Measurements from ENCODE around the gene C16orf89. TPM values are rescaled to one million over a fixed set of nuclear protein-coding genes. Genes with fewer than 3 reads are reported as not detected.

Gene C16orf89
- polyA plus RNA-seq, 1 donor: 3.1 TPM

DNA sequence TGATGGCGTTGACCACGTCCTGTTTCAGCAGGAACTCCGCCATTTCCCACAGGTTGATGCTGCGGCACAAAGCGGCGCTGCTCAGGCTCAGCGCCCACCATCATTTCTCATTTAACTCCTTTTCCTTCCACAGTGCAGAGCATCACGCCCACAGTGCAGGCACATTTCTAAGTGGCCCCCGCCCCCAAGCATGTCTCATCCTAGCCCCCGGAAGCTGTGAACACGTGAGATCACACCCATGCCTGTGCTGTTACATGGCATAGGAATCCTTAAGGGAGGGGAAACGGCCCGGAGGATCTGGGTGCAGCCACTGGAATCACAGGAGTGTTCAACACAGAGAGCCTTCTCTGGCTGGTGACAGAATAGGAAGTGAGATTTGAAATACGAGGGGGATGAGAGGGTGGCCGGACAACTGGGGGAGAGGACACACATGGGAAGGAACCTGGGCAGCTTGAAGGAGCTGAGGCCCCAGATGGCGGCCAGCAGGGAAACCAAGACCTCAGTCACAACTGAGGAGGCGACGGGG lies 36.7 kb downstream of the C16orf89 start:
- Histone ChIP-seq H3K27me3 (ENCODE audit: control insufficient read depth, insufficient read depth, low read length) (no peaks in the 10 kb centered on the region), H3K9me3 (ENCODE audit: control insufficient read depth, low read depth, low read length) (no peaks in the 10 kb centered on the region), H3K27ac (ENCODE audit: low read length) (no peak overlapping the region), H3K4me1 (ENCODE audit: control insufficient read depth, insufficient read depth, low read length) (peaks cover 5% of the 10 kb centered on the region), H3K36me3 (ENCODE audit: control insufficient read depth, insufficient read depth, low read length) (peaks cover 36% of the 10 kb centered on the region), H3K4me3 (ENCODE audit: low read length) (no peak overlapping the region)
- WGBS (ENCODE audit: insufficient coverage, low lambda C conversion rate): 80% methylated on average over 1 of the region's 18 CpGs
- DNase-seq: no peak

DNA sequence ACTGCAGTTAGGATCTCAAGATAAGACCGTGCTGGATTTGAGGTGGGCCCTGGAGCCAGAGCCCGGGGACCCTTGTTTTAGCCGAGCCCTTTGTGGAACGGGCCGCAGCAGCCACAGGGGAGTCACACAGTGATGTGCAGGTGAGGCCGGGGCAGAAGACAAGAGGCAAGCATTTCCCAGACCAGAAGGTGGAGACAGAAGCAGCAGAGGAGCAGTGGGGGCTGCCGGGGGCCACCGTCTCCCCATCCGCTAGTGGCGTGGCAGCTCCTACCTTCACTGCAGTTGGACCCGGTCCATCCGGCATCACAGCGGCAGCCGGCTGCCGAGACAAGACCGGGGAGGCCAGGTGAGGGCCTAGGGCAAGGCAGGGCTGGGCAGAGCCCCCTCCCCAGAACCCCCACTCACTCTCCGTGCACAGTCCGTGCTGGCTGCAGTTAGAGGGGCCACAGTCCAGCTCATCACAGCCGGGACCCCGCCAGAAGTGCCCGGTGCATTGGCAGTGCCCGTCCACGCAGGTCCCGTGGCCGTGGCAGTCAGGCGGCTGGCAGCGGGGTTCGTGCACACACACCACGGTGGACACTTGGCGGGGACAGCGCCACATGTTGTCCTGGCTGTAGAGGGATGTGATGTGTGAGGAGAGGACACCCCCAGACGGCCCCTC lies 38.1 kb downstream of the C16orf89 start:
- Histone ChIP-seq H3K36me3 (ENCODE audit: control insufficient read depth, insufficient read depth, low read length) (peaks cover 36% of the 10 kb centered on the region), H3K27me3 (ENCODE audit: control insufficient read depth, insufficient read depth, low read length) (no peaks in the 10 kb centered on the region), H3K27ac (ENCODE audit: low read length) (no peak overlapping the region), H3K4me1 (ENCODE audit: control insufficient read depth, insufficient read depth, low read length) (peaks cover 1% of the 10 kb centered on the region), H3K9me3 (ENCODE audit: control insufficient read depth, low read depth, low read length) (no peaks in the 10 kb centered on the region), H3K4me3 (ENCODE audit: low read length) (no peak overlapping the region)
- no CpG with 5 or more reads among the region's 32 CpGs for WGBS (ENCODE audit: insufficient coverage, low lambda C conversion rate)
- no peak for DNase-seq

DNA sequence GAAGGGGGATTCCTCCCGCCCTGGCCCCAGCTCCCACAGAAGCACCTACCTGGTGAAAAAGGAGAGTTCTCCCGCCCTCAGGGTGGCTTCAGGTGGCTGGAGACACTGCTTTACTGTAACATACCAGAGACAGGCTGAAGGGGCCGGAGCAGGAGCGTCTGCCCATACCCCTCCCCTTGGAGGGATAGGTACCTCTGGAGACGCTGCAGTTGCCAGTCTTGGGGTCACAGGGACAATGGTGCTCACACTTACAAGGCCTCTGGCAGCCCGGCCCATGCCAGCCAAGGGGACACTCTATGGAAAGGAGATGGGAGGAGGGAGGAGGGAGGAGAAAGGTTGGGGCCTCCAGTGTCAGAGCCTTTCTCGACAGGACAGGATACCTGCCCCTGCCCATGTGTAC lies 38.7 kb downstream of the C16orf89 start:
- no peaks in the 10 kb centered on the region for H3K9me3 ChIP-seq (ENCODE audit: control insufficient read depth, low read depth, low read length)
- peaks cover 36% of the 10 kb centered on the region for H3K36me3 ChIP-seq (ENCODE audit: control insufficient read depth, insufficient read depth, low read length)
- H3K27ac ChIP-seq (ENCODE audit: low read length): no peak overlapping the region
- no peak for DNase-seq
- no peaks in the 10 kb centered on the region for H3K4me1 ChIP-seq (ENCODE audit: control insufficient read depth, insufficient read depth, low read length)
- H3K27me3 ChIP-seq (ENCODE audit: control insufficient read depth, insufficient read depth, low read length): no peaks in the 10 kb centered on the region
- WGBS (ENCODE audit: insufficient coverage, low lambda C conversion rate): no CpG with 5 or more reads among the region's 7 CpGs
- H3K4me3 ChIP-seq (ENCODE audit: low read length): no peak overlapping the region

DNA sequence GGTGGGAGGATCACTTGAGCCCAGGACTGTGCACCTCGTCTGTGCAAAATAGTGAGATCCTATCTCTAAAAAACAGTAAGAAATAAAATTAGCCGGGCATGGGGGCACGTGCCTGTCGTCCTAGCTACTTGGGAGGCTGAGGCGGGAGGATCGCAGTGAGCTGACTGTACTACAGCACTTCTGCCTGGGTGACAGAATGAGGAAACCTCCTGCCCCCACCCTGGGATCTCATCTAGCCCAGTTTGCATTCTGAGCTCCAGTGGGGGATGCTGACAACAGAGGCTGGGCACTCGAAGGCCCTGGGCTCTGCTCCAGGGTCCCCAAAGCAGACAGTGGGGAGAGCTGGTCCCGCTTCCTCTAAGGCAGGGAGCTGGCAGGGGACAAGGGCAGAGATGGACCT lies 39.1 kb downstream of the C16orf89 start:
- no CpG with 5 or more reads among the region's 8 CpGs for WGBS (ENCODE audit: insufficient coverage, low lambda C conversion rate)
- H3K36me3 ChIP-seq (ENCODE audit: control insufficient read depth, insufficient read depth, low read length): peaks cover 34% of the 10 kb centered on the region

DNA sequence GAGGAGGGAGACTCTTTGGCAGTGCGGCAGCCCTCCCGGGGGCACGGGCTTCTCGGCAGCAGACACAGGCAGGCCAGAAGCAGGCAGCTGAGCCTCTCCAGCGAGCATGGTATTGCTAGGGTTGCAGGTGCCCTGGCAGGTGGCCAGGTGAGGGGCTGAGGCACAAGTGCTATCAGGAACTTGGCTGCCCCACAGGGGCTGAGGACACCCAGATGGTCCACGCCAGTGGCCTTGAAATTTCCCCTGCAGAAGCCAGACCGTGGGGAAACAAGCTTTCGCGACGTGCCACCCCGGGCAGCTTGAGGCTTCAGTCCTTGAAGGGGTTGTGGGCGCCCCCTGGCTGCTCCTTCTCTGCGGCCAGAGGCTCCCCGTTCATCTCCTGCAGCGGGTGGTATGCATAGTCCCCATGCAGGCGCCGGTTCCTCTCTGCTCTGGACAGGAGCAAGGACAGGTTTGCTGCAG lies 40.6 kb downstream of the C16orf89 start:
- DNase-seq: no peak

More for the DNA sequence above, 39.1 kb downstream of the C16orf89 start:
- H3K27me3 ChIP-seq (ENCODE audit: control insufficient read depth, insufficient read depth, low read length): no peaks in the 10 kb centered on the region
- no peaks in the 10 kb centered on the region for H3K4me1 ChIP-seq (ENCODE audit: control insufficient read depth, insufficient read depth, low read length)
- no peak for DNase-seq
- no peak overlapping the region for H3K4me3 ChIP-seq (ENCODE audit: low read length)
- H3K27ac ChIP-seq (ENCODE audit: low read length): no peak overlapping the region
- H3K9me3 ChIP-seq (ENCODE audit: control insufficient read depth, low read depth, low read length): no peaks in the 10 kb centered on the region

DNA sequence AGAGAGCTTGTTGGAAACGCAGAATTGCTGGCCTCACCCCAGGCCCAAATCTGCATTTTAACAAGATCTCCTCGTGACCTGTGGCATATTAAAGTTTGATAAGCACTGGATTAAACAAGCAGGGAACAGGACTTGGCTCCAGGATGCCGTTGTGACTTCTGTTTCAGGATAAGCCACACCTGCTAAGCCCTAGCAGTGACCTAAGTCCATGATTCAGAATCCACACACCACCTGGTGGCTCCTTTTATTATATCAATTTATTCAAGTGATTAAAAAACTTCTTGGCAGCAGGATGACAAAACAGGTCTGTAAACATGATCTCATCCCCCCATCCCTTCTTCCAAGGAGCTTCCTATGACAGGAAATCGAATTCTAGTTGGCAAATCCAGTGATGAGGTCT lies 41.1 kb downstream of the C16orf89 start:
- Histone ChIP-seq H3K4me1 (ENCODE audit: control insufficient read depth, insufficient read depth, low read length) (no peaks in the 10 kb centered on the region), H3K9me3 (ENCODE audit: control insufficient read depth, low read depth, low read length) (no peaks in the 10 kb centered on the region), H3K27ac (ENCODE audit: low read length) (no peak overlapping the region), H3K27me3 (ENCODE audit: control insufficient read depth, insufficient read depth, low read length) (no peaks in the 10 kb centered on the region), H3K36me3 (ENCODE audit: control insufficient read depth, insufficient read depth, low read length) (peaks cover 28% of the 10 kb centered on the region), H3K4me3 (ENCODE audit: low read length) (no peak overlapping the region)
- no peak for DNase-seq
- no CpG with 5 or more reads among the region's 4 CpGs for WGBS (ENCODE audit: insufficient coverage, low lambda C conversion rate)

More for the DNA sequence above, 40.6 kb downstream of the C16orf89 start:
- H3K9me3 ChIP-seq (ENCODE audit: control insufficient read depth, low read depth, low read length): no peaks in the 10 kb centered on the region
- no peaks in the 10 kb centered on the region for H3K4me1 ChIP-seq (ENCODE audit: control insufficient read depth, insufficient read depth, low read length)
- no peak overlapping the region for H3K27ac ChIP-seq (ENCODE audit: low read length)
- no peak overlapping the region for H3K4me3 ChIP-seq (ENCODE audit: low read length)
- no CpG with 5 or more reads among the region's 17 CpGs for WGBS (ENCODE audit: insufficient coverage, low lambda C conversion rate)
- no peaks in the 10 kb centered on the region for H3K27me3 ChIP-seq (ENCODE audit: control insufficient read depth, insufficient read depth, low read length)
- H3K36me3 ChIP-seq (ENCODE audit: control insufficient read depth, insufficient read depth, low read length): peaks cover 33% of the 10 kb centered on the region

DNA sequence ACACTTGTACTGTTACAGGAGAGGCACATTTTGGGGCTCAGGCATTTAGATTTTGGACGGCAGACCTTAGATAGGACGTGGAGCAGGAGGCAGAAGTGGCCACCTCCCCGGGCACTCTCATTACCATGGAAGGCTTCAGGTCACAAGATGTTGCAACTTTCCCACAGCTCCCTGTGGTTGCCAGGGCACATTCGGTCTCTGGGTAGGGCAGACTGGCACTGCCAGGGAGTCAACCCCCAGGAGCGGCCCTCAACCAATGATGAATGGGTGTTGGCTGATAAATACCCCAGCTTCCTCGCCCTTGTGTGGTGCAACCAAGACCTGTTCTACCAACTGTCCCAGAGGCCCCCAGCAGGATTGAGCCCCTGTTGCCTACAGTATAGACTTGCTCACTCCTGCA lies 43.2 kb downstream of the C16orf89 start:
- DNase-seq: no peak
- Histone ChIP-seq H3K36me3 (ENCODE audit: control insufficient read depth, insufficient read depth, low read length) (peaks cover 14% of the 10 kb centered on the region), H3K4me1 (ENCODE audit: control insufficient read depth, insufficient read depth, low read length) (no peaks in the 10 kb centered on the region), H3K27me3 (ENCODE audit: control insufficient read depth, insufficient read depth, low read length) (no peaks in the 10 kb centered on the region), H3K9me3 (ENCODE audit: control insufficient read depth, low read depth, low read length) (no peaks in the 10 kb centered on the region), H3K27ac (ENCODE audit: low read length) (no peak overlapping the region), H3K4me3 (ENCODE audit: low read length) (no peak overlapping the region)
- no CpG with 5 or more reads among the region's 6 CpGs for WGBS (ENCODE audit: insufficient coverage, low lambda C conversion rate)

DNA sequence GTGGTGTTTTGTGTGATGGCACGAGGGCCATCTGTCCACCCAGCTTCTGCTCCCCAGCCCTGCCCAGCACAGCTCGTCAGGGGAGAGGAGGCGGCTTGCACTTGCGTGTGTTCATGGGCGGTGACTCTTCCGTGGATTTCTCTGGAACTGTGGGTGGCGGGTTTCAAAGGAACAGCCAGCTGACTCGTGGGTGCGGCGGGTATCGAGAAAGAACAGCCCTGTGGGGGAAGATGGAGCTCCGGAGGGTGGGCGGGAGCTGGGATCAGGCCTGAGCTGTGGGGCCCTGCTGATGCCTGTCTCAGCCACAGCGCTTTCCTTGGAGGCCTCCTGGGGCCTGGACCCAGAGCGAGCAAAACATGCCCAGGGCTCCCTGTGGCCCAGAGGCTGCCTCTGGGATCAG lies 45.2 kb downstream of the C16orf89 start:
- Histone ChIP-seq H3K4me1 (ENCODE audit: control insufficient read depth, insufficient read depth, low read length) (no peaks in the 10 kb centered on the region), H3K27me3 (ENCODE audit: control insufficient read depth, insufficient read depth, low read length) (no peaks in the 10 kb centered on the region), H3K27ac (ENCODE audit: low read length) (no peak overlapping the region), H3K4me3 (ENCODE audit: low read length) (no peak overlapping the region), H3K9me3 (ENCODE audit: control insufficient read depth, low read depth, low read length) (no peaks in the 10 kb centered on the region), H3K36me3 (ENCODE audit: control insufficient read depth, insufficient read depth, low read length) (peaks cover 5% of the 10 kb centered on the region)
- no peak for DNase-seq
- no CpG with 5 or more reads among the region's 15 CpGs for WGBS (ENCODE audit: insufficient coverage, low lambda C conversion rate)

DNA sequence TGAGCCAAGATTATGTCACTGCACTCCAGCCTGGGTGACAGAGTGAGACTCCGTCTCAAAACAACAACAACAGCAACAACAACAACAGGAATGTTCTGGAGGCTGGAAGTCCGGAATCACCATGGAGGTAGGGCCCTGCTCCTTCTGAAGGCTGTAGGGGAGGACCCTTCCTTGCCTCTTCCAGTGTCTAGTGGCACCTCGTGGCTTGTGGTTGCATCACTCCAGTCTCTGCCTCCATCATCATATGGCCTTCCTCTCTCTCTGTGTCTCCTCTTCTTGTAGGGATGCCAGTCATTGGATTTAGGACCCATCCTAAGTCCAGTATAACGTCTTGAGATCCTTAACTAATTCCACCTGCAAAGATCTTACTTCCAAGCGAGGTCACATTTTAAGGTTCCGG lies 46.0 kb downstream of the C16orf89 start:
- WGBS (ENCODE audit: insufficient coverage, low lambda C conversion rate): no CpG with 5 or more reads among the region's 6 CpGs
- no peaks in the 10 kb centered on the region for H3K9me3 ChIP-seq (ENCODE audit: control insufficient read depth, low read depth, low read length)

DNA sequence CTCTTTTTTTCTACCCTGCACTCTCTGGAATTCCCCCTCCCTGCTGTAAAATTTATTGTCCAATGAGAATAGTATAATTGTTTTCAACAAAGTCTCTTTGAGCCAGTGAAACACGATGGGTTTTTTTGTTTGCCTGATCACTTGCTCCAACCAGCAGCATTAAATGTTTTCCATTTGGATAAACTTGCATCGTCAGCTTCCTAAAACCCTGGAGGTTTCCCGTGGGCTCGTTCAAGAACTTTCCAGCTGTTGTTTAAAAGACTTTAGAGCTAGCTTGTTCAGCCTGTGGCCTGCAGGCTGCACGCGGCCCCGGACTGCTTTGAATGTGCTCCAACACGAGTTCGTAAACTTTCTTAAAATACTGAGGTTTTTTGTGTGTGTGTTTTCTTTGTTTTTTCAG lies 47.0 kb downstream of the C16orf89 start:
- Histone ChIP-seq H3K36me3 (ENCODE audit: control insufficient read depth, insufficient read depth, low read length) (no peaks in the 10 kb centered on the region), H3K4me1 (ENCODE audit: control insufficient read depth, insufficient read depth, low read length) (no peaks in the 10 kb centered on the region), H3K27me3 (ENCODE audit: control insufficient read depth, insufficient read depth, low read length) (no peaks in the 10 kb centered on the region), H3K4me3 (ENCODE audit: low read length) (no peak overlapping the region), H3K27ac (ENCODE audit: low read length) (no peak overlapping the region), H3K9me3 (ENCODE audit: control insufficient read depth, low read depth, low read length) (no peaks in the 10 kb centered on the region)
- DNase-seq: no peak
- WGBS (ENCODE audit: insufficient coverage, low lambda C conversion rate): no CpG with 5 or more reads among the region's 9 CpGs

More for the DNA sequence above, 46.0 kb downstream of the C16orf89 start:
- no peaks in the 10 kb centered on the region for H3K36me3 ChIP-seq (ENCODE audit: control insufficient read depth, insufficient read depth, low read length)
- H3K27me3 ChIP-seq (ENCODE audit: control insufficient read depth, insufficient read depth, low read length): no peaks in the 10 kb centered on the region
- no peak overlapping the region for H3K27ac ChIP-seq (ENCODE audit: low read length)
- DNase-seq: no peak
- H3K4me1 ChIP-seq (ENCODE audit: control insufficient read depth, insufficient read depth, low read length): no peaks in the 10 kb centered on the region
- H3K4me3 ChIP-seq (ENCODE audit: low read length): no peak overlapping the region

DNA sequence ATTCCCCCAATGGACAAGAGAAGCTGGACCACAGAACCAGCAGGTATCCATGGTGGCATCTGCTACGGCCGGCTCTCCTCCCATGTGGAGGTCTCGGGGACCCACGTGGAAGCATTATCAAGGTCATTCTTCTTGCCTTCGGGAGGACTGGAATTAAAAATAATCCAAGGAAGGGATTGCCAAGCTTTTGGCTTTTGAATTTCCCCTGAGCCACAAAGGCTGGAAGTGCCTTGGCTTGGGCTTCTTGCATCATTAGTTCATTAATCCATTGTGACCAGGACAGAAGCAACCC lies 48.1 kb downstream of the C16orf89 start:
- Histone ChIP-seq H3K27ac (ENCODE audit: low read length) (no peak overlapping the region), H3K4me3 (ENCODE audit: low read length) (no peak overlapping the region), H3K4me1 (ENCODE audit: control insufficient read depth, insufficient read depth, low read length) (no peaks in the 10 kb centered on the region), H3K9me3 (ENCODE audit: control insufficient read depth, low read depth, low read length) (no peaks in the 10 kb centered on the region), H3K36me3 (ENCODE audit: control insufficient read depth, insufficient read depth, low read length) (no peaks in the 10 kb centered on the region), H3K27me3 (ENCODE audit: control insufficient read depth, insufficient read depth, low read length) (no peaks in the 10 kb centered on the region)
- no CpG with 5 or more reads among the region's 5 CpGs for WGBS (ENCODE audit: insufficient coverage, low lambda C conversion rate)
- no peak for DNase-seq

Measured in large intestine (tissue), 3 donors.